HG03432 (cell line): ENCODE measurements around the gene PDLIM1.

Source experiments
- ATAC-seq: cut with Tn5 transposase; IDR thresholded peaks from one replicate; pipeline ENCODE4 v1.9.1; 2021; ENCODE audit warnings: mild to moderate bottlenecking, moderate library complexity; ENCODE audit not compliant: unreplicated experiment

Gene PDLIM1, protein sequence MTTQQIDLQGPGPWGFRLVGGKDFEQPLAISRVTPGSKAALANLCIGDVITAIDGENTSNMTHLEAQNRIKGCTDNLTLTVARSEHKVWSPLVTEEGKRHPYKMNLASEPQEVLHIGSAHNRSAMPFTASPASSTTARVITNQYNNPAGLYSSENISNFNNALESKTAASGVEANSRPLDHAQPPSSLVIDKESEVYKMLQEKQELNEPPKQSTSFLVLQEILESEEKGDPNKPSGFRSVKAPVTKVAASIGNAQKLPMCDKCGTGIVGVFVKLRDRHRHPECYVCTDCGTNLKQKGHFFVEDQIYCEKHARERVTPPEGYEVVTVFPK

DNA sequence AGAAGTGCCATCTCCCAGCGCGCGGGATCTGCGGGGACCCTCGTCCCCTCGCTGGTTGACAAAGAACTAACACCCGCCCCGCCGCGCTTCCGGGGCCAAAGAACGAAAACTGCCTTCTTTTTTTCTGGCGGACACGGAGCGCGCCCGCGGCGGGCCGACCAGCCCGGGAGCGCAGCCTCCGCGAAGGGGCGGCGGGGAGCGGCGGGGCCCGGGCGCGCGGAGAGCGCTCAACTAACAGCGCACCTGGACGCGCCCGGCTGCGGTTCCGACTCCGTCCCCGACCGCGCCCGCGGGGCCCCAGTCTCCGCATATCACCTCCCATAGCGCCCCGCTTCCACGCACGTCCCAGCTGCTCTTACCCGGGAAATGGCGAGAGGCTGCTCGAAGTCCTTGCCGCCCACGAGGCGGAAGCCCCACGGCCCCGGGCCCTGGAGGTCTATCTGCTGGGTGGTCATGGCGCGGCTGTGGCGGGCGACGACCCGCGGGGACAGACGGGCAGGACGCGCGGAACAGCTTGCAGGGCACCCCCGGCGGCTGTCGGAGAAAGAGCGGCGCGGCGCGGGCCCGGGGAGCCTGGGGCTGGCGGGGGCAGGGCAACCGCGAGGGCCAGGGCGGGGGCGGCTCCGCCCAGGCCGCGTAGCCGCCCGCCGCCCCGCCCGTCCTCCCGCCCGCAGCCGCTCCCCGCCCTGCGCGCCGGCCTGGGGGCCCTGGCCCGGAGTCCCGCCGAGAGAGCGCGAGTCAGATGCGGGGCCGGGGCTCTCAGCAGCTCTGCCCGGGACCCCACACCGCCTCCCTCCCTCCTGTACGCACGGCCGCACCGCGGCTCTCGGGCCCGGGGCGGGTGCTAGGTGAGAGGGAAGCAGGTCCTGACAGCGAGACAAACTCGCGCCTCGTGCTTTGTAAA, at the start of gene PDLIM1:
Gene PDLIM1 (minus strand): TSS at position 543 of the 904 bp plus-strand sequence. CDS start 88 bp downstream, at position 455.
- ATAC-seq = peak; percentile 52

DNA sequence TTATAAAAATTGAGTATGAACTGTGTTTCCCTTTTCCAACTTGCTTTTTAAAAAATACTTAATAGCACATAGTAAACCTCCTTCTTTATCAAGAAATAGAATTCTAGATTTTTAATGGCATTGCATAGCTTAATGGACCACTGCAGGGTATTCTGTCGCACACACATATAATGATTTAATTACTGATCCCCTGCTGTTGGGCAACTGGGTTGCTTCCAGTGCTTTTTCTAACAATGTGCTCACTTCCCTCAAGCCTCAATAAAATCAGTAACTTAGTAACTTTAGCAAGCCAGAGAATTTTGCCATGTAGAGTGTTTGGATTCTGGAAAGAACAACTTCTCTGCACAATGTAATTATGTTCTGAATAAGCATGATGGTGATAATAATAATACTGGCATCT, 49.1 kb upstream of the PDLIM1 start:
- no peak for ATAC-seq

DNA sequence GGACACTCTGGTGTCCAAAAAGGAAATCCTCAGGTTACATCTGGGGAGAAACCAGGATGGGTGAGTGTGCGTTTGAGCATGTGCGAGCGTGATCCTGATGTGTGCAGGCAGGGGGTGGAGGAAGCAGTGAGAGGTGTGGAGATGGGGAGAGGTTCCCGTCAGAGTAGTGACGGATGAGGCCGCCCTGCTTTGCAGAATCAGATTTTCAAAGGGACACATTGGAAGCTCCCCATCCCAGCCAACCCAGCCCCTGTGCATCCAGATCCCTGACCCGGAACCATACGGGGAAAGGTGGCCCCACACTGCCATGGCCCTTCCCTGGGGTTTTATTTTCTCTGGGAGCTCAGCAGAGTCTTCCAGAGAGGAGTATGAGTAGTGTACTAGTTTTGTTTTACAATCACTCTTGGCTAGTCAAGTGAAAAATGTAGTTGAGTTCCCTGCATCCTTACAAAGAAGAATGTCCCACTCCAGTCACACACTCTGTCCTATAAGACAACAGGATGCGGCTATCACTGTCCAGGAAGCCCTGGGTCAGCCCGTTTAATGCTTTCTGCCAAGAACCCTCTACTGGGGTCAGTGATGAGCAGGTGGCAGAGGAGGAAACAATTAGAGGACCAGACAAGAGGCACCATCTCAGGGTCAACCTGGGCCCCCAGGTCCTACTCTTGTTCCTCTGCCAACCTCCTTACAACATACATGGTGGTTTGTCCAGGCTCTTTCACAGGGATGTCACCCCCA, 46.8 kb upstream of the PDLIM1 start:
- no peak for ATAC-seq

DNA sequence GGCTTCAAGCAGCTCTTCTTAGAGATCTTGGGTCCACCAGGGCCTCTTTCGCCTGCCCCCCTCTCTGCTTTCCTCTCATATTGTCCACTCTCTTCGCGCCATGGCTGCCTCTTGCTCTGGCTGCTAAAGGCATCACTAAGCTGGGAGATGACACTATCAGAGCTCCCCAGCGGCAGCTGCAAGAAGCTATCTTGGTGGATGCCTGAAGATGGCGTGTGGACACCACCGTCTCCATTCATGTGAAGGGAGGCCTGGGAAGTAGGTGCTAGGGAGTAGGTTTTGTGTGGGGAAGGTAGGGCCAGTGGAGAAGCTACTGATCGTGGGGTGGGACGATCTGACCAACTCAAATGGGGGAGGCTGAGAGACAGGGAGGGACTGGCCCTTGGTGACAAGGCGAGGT, 45.9 kb upstream of the PDLIM1 start:
- no peak for ATAC-seq

DNA sequence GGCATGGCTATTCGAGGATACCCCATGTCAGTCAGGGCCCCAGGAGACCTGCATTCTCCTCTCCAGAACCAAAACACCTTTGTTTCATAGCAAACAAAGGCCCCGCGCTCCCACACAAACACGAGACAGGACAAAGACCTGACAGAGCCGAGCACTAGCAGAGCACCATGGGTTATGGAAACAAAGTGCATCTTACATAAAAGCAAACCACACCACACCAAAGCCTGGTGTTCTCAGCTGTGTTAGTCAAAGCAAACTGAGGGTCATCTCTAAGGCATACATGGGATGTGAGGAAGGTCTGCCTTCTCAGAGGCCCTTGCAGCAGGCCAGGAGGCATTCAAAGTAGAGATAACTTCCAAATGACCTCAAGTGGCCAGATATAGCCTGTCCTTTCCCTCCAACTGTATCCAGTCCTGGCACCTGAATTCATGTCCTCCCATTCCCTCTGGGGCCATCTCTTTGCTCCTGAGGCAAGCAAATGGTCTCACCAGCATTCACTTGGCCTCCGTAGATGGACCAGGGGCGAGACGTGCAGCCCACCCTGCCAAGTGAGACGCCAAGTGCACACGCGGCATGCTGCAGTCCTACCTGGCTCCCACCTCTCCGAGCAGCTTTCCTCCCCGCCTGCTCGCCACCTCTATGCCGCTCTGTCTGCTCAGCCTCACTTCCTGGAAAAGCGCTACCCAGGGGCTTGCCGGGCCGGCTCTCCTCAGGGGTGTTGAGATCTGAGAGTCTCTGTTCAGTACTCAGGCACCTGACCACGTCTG, 45.3 kb upstream of the PDLIM1 start:
- no peak for ATAC-seq

DNA sequence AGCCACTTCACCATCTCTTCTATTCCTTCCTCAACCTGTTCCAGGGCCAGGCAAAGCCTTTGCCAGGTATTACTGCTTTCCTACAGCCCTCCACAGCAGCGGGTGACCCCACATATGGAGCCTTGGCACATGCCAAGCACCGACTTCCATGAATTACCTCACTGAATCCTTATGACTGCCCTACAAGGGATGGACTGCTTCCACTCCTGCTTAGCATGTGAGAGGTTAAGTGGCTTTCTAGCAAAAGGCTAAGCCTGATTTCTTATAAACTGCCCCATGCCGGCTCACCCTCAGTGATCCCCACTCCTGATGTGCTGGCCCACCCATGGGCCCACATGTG, 44.0 kb upstream of the PDLIM1 start:
- no peak for ATAC-seq

DNA sequence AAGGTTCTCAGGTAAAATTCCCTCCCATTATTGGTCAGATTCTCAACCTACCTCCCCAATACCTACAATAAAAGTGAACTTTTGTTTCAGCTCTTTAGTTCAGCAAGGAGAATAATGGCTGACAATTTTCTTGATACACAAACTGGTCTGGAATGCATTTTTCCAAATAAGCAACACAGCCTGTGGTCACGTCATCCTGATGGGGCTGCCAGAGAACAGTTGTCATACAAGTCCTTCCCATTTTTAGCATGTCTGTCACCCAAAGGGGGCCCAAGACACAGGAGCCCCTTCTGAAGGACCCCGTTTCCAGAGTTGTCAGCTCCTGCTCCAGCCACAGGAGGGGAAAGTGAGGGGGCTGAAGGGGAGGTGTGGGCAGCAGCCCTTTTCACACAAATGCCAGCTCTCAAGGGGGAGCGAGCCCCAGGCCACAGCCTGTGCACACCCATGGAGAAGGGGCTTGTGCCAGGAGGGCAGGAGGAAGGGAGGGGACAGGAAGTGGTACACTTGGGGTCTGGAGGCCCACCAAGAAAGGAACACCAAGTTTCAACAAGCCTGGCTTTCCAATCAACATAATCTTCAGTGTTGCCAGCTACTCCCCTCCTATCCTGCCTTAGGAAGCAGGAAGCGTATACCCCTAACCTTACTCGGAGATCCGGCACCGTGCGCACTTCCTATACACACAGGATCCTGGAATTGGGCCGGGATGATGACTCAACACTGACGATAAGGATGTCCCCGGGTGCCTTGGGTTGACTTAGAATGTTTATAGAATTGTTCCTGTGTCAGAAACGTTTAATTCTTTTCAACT, 43.4 kb upstream of the PDLIM1 start:
- no peak for ATAC-seq

DNA sequence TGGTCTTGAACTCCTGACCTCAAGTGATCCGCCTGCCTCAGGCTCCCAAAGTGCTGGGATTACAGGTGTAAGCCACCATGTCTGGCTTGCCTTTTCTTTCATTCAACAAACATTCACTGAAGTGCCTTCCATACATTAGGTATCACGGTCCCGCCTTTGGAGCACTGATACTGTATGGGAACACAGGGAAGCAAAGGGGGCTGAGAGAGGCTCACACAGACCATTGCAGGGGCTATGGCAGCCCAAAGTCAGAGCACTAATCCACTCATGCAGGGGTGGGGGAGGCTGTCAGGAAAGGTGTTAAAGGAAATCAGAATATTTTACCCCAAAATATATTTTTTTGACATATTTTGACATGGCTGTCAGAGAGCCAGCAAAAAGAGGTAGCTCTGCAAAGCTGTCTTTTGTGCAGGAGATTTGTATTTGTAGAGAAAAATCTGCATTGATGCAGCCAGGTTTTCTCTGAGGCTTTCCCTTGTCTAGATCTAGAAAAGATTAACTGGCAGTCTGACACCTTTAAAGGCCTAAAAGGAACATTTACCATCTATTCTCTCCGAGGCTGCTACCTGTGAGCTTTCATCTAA, 42.0 kb upstream of the PDLIM1 start:
- no peak for ATAC-seq

DNA sequence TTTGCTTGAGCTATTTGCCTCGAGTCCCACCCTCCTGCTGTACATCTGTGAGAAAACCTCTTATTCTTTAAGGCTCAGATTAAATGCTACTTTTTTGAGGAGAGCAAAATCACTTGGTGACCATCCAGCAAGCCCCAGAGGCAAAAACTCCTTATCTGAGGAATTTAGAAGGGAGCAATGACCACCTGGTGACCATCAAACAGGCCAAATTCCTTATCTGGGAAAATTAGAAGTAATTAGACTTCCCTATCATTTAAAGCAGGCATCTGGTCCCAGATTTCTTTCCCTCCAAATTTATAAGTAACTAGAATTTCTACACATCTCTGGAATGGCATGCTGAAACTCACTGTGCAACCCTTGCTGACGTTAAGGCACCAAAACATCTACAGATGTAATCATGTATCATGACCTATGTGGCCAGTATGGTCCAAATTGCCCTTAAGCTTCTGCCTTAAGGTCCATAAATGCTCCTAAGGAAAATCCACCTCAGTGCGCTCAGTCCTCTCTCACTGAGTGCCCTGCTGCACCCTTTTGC, 40.9 kb upstream of the PDLIM1 start:
- ATAC-seq = no peak

DNA sequence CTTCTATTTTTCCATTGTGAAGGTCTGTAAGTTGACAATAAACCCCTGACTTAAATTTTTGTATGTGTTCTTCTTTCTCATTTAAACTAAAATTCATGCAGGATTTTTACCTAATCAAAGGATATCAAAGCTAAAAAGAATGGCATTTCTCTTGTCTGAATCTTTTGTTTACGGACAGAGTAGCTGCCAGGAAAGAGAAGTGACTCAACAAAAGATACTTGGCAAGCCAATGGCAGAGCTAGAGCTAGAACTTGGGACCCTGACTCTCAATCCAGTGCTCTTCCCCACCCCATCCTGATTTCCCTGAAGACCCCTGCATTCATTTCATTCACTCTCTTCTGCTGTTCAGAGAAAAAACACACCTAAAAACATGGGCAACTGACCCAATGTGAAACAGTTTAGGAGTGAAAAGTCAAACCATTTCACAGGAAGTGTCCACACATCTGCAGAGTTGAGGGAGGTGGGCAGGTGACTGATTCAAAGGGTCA, 40.2 kb upstream of the PDLIM1 start:
- ATAC-seq = no peak

DNA sequence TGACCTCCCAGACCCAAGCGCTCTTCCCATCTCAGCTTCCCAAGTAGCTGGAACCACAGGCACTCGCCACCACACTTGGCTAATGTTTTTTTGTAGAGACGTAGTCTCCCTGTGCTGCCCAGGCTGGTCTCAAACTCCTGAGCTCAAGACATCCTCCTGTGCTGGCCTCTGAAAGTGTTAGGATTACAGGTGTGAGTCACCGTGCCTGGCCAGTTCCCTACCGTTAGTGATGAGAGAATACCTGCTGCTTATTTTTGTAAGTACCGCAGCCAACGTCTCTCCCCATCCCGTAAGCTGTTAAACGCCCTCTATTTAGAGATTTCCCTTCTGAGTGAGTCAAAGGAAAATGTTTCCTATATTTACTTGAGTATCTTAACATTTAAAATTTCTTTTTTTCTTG, 38.5 kb upstream of the PDLIM1 start:
- no peak for ATAC-seq

DNA sequence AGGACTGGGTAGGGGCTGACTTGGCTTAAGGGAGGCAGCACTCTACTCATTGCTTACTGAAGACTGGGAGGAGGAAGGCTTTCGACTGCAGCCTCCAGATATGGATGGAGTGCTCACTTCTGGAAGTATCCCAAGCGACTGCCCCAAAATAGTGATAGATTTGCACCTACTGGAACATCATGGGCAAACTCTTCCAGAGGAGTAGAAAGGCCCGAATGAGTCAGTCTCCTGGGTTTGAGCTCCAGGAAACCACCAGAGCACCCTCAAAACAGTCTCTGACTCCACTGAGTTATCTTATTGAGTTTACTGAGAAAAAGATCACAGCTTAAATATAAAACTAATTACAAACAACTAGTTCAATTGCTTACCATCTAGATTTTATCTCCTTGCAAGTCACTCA, 37.2 kb upstream of the PDLIM1 start:
- ATAC-seq = no peak

DNA sequence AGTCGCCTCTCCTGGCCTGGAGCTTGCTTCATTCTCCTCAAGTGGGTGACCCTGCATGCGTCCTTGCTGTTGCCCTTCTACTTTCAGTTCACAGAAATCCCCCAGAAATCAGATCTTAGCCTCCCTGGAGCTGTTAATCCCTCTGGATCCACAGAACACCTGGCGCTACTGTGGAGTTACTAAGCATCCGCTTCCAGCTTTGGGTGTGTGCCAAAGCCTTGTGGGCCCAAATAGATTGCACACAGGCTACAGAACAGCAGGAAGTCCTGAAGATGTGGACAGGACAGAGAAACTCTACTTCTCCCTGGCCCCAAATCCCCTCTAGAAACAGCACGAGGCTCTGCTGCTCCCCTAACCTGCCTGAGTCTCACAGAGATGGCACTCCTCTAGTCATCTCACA, 36.6 kb upstream of the PDLIM1 start:
- ATAC-seq = no peak

DNA sequence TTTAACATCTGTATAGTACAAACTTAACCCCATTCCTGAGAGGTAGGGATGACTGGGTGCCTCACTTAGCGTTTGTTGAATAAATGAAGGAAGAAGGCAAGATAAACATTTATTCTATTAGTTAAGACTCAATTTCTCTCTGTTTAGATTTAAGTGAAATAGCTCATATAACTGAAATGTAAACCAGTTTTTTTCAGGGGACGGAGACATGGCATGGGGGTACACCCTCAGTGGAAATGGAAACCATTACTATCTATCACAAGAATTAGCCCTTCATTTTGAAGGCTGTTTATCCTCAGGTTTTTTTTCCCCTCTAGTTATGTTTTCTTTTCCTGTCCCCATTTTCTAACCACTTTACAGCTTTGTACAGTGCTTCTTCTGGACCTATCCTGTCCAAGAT, 35.6 kb upstream of the PDLIM1 start:
- no peak for ATAC-seq

DNA sequence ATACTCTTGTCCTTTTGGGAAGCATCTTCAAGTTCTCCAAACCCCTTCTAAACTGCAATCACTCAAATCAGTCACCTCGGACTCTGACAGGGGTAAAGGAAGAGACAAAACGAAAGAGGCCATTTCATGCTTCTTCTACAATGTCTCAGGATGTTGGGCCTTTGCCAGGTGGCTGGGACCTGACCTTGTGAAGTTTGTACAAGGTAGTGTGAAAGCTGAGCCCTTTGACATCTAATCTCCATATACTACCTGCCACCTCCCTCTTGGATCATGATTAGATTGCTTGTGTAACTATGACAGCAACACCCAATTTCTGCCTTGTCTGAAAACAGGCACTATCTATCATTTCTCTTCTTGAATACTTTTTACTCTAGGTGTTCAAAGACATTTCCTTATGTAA, 35.1 kb upstream of the PDLIM1 start:
- ATAC-seq = no peak

DNA sequence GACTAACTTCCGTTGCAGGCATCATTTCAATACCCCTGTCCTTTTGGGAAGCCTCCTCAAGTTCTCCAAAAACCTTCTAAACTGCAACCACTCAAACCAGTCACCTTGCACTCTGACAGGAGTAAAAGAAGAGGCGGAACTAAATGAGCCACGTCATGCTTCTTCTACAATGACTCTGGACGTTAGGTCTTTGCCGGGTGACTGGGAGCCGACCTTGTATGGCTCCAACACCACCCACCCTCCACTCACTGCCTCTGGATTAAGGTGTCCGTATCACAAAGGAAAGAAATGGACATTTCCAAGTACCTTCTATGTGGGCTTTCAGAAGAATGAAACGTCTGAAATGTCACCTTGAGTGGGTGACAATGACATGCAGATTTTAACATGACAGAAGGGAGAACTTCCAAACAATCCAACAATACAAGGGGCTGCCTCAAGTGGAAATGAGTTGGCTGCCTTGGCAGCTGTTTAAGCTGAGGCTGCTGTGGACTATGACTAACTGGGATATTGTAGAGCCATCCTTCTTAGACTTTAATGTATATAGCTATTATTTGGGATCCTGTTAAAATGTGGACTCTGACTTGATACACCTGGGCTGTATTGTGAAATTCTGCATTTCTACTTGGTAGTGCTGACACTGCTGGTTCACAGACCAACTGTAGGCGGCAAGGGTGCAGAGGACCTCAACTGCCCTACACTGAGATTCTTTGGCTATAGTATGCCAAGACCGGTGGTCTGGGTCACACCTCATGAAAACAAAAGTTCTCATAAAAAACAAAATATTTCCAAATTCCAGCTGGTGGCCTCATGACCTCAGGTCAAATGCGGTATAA, 33.8 kb upstream of the PDLIM1 start:
- no peak for ATAC-seq

DNA sequence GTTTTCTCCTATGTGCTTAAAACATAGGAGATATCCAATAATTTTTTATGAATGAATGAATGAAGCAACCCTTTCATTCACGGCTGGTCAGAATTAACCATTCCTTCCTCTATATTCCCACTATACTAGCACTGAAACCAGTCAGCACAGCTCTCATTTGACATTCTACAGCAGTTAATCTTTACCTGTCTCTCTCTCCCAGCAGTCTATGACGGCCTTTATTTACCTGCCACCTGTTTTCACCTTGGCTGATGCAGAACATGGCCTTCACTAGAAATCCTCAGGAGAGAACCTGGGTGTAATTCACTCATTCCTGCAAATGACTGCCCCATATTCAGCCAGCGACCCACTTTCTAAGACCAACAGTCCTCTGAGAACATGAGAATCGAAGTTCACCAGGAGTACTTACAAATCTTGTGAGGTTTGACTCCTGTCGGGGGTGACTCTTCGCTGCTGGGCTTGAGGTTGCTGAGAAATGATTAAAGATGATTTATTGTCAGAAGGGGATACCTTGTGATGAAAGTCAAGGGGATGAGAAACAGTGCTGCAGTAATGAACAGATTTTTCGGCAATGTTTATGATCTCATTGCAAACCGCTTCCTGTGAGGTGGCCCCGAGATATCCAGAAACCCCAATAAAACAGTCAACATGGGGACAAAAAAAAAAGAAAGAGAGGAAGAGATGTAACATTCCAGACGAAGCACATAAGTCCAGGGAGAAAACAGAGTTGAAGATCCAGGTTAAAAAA, 30.9 kb upstream of the PDLIM1 start:
- no peak for ATAC-seq

DNA sequence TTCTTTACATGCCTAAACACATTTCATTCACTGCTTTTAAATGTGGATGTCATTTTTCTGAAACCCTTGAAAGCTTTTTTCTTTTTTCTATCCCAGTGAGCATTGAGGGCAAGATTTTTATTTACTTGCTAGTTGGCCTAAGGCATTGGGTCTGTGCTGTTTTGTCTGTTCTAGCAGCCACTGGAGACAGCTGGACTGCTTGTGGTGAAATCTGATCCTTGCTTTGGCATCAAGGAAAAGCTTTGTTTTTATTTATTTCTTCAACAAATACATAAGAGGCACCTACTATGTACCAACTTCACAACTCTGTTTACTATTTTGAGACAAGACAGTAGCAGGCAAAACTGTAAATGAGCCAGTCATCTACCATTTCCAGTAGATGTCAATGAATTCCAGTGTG, 28.4 kb upstream of the PDLIM1 start:
- ATAC-seq = no peak
